Loucy (cell line): ENCODE data around the gene ZNF385B.

Experiments
- H2AFZ ChIP-seq: fragments of 200-600 bp; sonication (generic); 2 replicates; pipeline ENCODE4 v1.6.0; 2016; ENCODE audit warnings: antibody characterized with exemption, mild to moderate bottlenecking, low read length, moderate library complexity
- H3F3A ChIP-seq: fragments of 200-600 bp; 2 replicates; pipeline ENCODE4 v1.6.0; 2016; ENCODE audit warnings: antibody characterized with exemption, low read depth, mild to moderate bottlenecking
- H3K27me3 ChIP-seq: fragments of 200-600 bp; sonication (generic); 2 replicates; pipeline ENCODE4 v1.6.1; 2014; ENCODE audit warnings: low read length, mild to moderate bottlenecking; ENCODE audit not compliant: insufficient read depth, poor library complexity, severe bottlenecking
- H3K36me3 ChIP-seq: fragments of 200-600 bp; sonication (generic); 2 replicates; pipeline ENCODE4 v1.6.1; 2016; ENCODE audit warnings: low read length; ENCODE audit not compliant: insufficient read depth
- H3K4me1 ChIP-seq: fragments of 200-600 bp; sonication (generic); 2 replicates; pipeline ENCODE4 v1.5.1; 2014; ENCODE audit warnings: low read length, mild to moderate bottlenecking; ENCODE audit not compliant: insufficient read depth, poor library complexity, severe bottlenecking
- H3K4me2 ChIP-seq: fragments of 200-600 bp; sonication (generic); 2 replicates; pipeline ENCODE4 v1.6.0; 2014; ENCODE audit warnings: antibody characterized with exemption, low read length, low read depth, mild to moderate bottlenecking; ENCODE audit not compliant: poor library complexity, severe bottlenecking
- H3K4me3 ChIP-seq: fragments of 200-600 bp; sonication (generic); 2 replicates; pipeline ENCODE4 v1.5.1; 2014; ENCODE audit warnings: low read length, mild to moderate bottlenecking, mixed read lengths; ENCODE audit not compliant: poor library complexity, severe bottlenecking
- H3K79me2 ChIP-seq: fragments of 200-600 bp; sonication (generic); 2 replicates; pipeline ENCODE4 v1.6.1; 2014; ENCODE audit warnings: low read length; ENCODE audit not compliant: insufficient read depth
- H3K9ac ChIP-seq: fragments of 200-600 bp; sonication (generic); 2 replicates; pipeline ENCODE4 v1.6.0; 2014; ENCODE audit warnings: mild to moderate bottlenecking, low read depth, low read length, moderate library complexity; ENCODE audit not compliant: poor library complexity, severe bottlenecking
- H3K9me2 ChIP-seq: fragments of 200-600 bp; sonication (generic); replicated peaks from 2 replicates; pipeline ENCODE4 v1.6.1; 2016; ENCODE audit warnings: low read depth, low read length, mixed read lengths
- H3K9me3 ChIP-seq: fragments of 200-600 bp; sonication (generic); 2 replicates; pipeline ENCODE4 v1.6.1; 2014; ENCODE audit warnings: mild to moderate bottlenecking, antibody characterized with exemption, low read length, low read depth; ENCODE audit not compliant: insufficient read depth
- H4K20me1 ChIP-seq: fragments of 200-600 bp; sonication (generic); 2 replicates; pipeline ENCODE4 v1.6.0; 2014; ENCODE audit warnings: antibody characterized with exemption, low read length, mild to moderate bottlenecking; ENCODE audit not compliant: insufficient read depth, poor library complexity, severe bottlenecking
- CTCF ChIP-seq: fragments of 200-600 bp; sonication (generic); conservative IDR thresholded peaks from 2 replicates; pipeline ENCODE4 v1.5.1; 2014; ENCODE audit warnings: mild to moderate bottlenecking, antibody characterized with exemption, low read length
- EZH2phosphoT487 ChIP-seq: fragments of 200-600 bp; IDR thresholded peaks from 2 replicates; pipeline ENCODE4 v1.6.1; 2018; ENCODE audit warnings: antibody characterized with exemption, mild to moderate bottlenecking, moderate library complexity, borderline replicate concordance

ZNF385B gene

GRCh38 chr2:179770029-179770428 lies 91.4 kb downstream of the ZNF385B start:
- Histone ChIP-seq H4K20me1 (no peaks in the 10 kb centered on the region), H2AFZ (no peak overlapping the region), H3K4me3 (no peak overlapping the region), H3K9me3 (no peaks in the 10 kb centered on the region), H3K27me3 (no peaks in the 10 kb centered on the region), H3K4me1 (no peaks in the 10 kb centered on the region), H3K36me3 (no peaks in the 10 kb centered on the region), H3K9ac (no peak overlapping the region), H3K4me2 (no peak overlapping the region), H3F3A (no peaks in the 10 kb centered on the region), H3K79me2 (no peaks in the 10 kb centered on the region), H3K9me2 (no peaks in the 10 kb centered on the region)
- TF ChIP-seq CTCF: no peak
- TF ChIP-seq EZH2phosphoT487: no peak

GRCh38 chr2:179769323-179769722 lies 92.1 kb downstream of the ZNF385B start:
- Histone ChIP-seq H3K36me3 (no peaks in the 10 kb centered on the region), H3K4me2 (no peak overlapping the region), H3K4me1 (no peaks in the 10 kb centered on the region), H3F3A (no peaks in the 10 kb centered on the region), H3K4me3 (no peak overlapping the region), H3K9me2 (no peaks in the 10 kb centered on the region), H3K9me3 (no peaks in the 10 kb centered on the region), H3K27me3 (no peaks in the 10 kb centered on the region), H3K79me2 (no peaks in the 10 kb centered on the region), H4K20me1 (no peaks in the 10 kb centered on the region), H3K9ac (no peak overlapping the region), H2AFZ (no peak overlapping the region)
- TF ChIP-seq EZH2phosphoT487: no peak
- no peak for TF ChIP-seq CTCF

- TF ChIP-seq CTCF: no peak
- TF ChIP-seq EZH2phosphoT487: no peak
- H3F3A ChIP-seq: no peaks in the 10 kb centered on the region
- H3K4me2 ChIP-seq: no peak overlapping the region
- no peaks in the 10 kb centered on the region for H3K9me3 ChIP-seq
- H3K9ac ChIP-seq: no peak overlapping the region
- no peaks in the 10 kb centered on the region for H3K79me2 ChIP-seq
- no peaks in the 10 kb centered on the region for H3K9me2 ChIP-seq
- H3K4me1 ChIP-seq: no peaks in the 10 kb centered on the region
- H3K36me3 ChIP-seq: no peaks in the 10 kb centered on the region
- no peaks in the 10 kb centered on the region for H4K20me1 ChIP-seq
- H2AFZ ChIP-seq: no peak overlapping the region
- no peak overlapping the region for H3K4me3 ChIP-seq
- no peaks in the 10 kb centered on the region for H3K27me3 ChIP-seq
Observed at GRCh38 chr2:179768765-179769164, 92.6 kb downstream of the ZNF385B start.
